Measurements from ENCODE around the gene GAS5.

GAS5 gene

GRCh38 chr1:173824315-173825081, 43.3 kb downstream of the GAS5 start, which contains the start of the genes CENPL and DARS2:
Gene CENPL (minus strand): TSS chr1:173824883. CDS start chr1:173811299, 13,584 bp downstream.
Gene DARS2 (plus strand): TSS chr1:173824673. CDS start chr1:173825230, 557 bp downstream.
- DNase-seq (ENCODE audit: low read depth), result peak; percentile 80

- DNase-seq (ENCODE audit: low read depth), result no peak
These were observed 43.9 kb downstream of the GAS5 start for GRCh38 chr1:173823781-173824314.

GRCh38 chr1:173821680-173822079, 46.1 kb downstream of the GAS5 start:
- no peak for DNase-seq (ENCODE audit: low read depth)

- no peak for DNase-seq (ENCODE audit: low read depth)
These were observed 49.3 kb downstream of the GAS5 start for GRCh38 chr1:173818459-173818858.
